GM12878 (cell line): ENCODE measurements around the gene OCRL. TPM values are rescaled to one million over a fixed set of nuclear protein-coding genes. Genes with fewer than 3 reads are reported as not detected.

Experiments used
- ATAC-seq: fragments of 200-7000 bp; cut with Tn5 transposase; 3 replicates; pipeline ENCODE4 v1.9.1; 2020; ENCODE audit warnings: mild to moderate bottlenecking, moderate library complexity
- BruUV-seq: library from RNA; stranded (reverse); fragments of 400-500 nt; replicated peaks from 2 replicates; lab custom pipeline; 2021; lab: Mats Ljungman, UMichigan
- CTCF ChIA-PET: fragments of 300-600 bp; sonication (Branson Sonifier 250); formaldehyde crosslinking; extraction: SDS; loops from one replicate; lab custom pipeline; 2021; ENCODE audit warnings: inconsistent platforms; lab: Yijun Ruan, JAX
- POLR2A ChIA-PET: fragments of 350-600 bp; formaldehyde crosslinking; extraction: SDS; loops from one replicate; lab custom pipeline; 2021; ENCODE audit warnings: inconsistent platforms; lab: Charles Lee
- RAD21 ChIA-PET: fragments of 300-600 bp; sonication (Branson Sonifier 250); formaldehyde crosslinking; loops from one replicate; lab custom pipeline; 2023; ENCODE audit warnings: antibody characterized with exemption; ENCODE audit not compliant: unreplicated experiment; lab: Charles Lee
- SMC1A ChIA-PET: fragments of 300-600 bp; sonication (Branson Sonifier 250); formaldehyde crosslinking; loops from one replicate; lab custom pipeline; 2023; ENCODE audit not compliant: unreplicated experiment, uncharacterized antibody; lab: Charles Lee
- DNase-seq: peaks from one replicate; pipeline ENCODE4 v3.0.0-alpha.2; 2011; ENCODE audit warnings: low read depth, low spot score
- FAIRE-seq: peaks from 3 replicates; lab custom pipeline; 2011; peaks lifted over from hg19 to GRCh38; lab: Jason Lieb, UNC
- H2AFZ ChIP-seq: 2 replicates; pipeline ENCODE4 v1.6.0; 2011; ENCODE audit warnings: low read depth, low read length, control low read depth; ENCODE audit not compliant: control insufficient read depth
- H3K27ac ChIP-seq: 2 replicates; pipeline ENCODE4 v1.5.1; 2011; ENCODE audit warnings: control low read depth; ENCODE audit not compliant: control insufficient read depth, insufficient read depth
- H3K27me3 ChIP-seq, 2 experiments: replicated peaks in 1 of 2; 2 replicates each; pipeline versions ENCODE4 v1.6.0 to v1.6.1; 2011; ENCODE audit warnings: low read length in 1 of 2; ENCODE audit not compliant: control insufficient read depth in 2 of 2, insufficient read depth in 2 of 2
- H3K36me3 ChIP-seq, 2 experiments: 2 replicates each; pipeline ENCODE4 v1.5.1; 2011; ENCODE audit warnings: low read length in 1 of 2; ENCODE audit not compliant: control insufficient read depth in 2 of 2, insufficient read depth in 2 of 2
- H3K4me1 ChIP-seq: 2 replicates; pipeline ENCODE4 v1.6.1; 2011; ENCODE audit warnings: mild to moderate bottlenecking, low read length, moderate library complexity, mixed read lengths; ENCODE audit not compliant: control insufficient read depth, insufficient read depth
- H3K4me2 ChIP-seq: 2 replicates; pipeline ENCODE4 v1.6.0; 2011; ENCODE audit warnings: control low read depth; ENCODE audit not compliant: control insufficient read depth, insufficient read depth
- H3K4me3 ChIP-seq: fragments of 200-600 bp; sonication (generic); 2 replicates; pipeline ENCODE4 v1.5.1; 2016
- H3K79me2 ChIP-seq: 2 replicates; pipeline ENCODE4 v1.6.0; 2011; ENCODE audit warnings: low read length; ENCODE audit not compliant: control insufficient read depth, insufficient read depth
- H3K9ac ChIP-seq: 2 replicates; pipeline ENCODE4 v1.8.0; 2011; ENCODE audit warnings: low read length, control low read depth, mixed read lengths; ENCODE audit not compliant: control insufficient read depth, insufficient read depth
- H3K9me3 ChIP-seq: replicated peaks from 3 replicates; pipeline ENCODE4 v1.5.1; 2011; ENCODE audit warnings: mild to moderate bottlenecking, low read length; ENCODE audit not compliant: control insufficient read depth, insufficient read depth
- H4K20me1 ChIP-seq: 2 replicates; pipeline ENCODE4 v1.6.0; 2011; ENCODE audit not compliant: control insufficient read depth, insufficient read depth
- BCL3 ChIP-seq: IDR thresholded peaks from 2 replicates; pipeline ENCODE4 v1.6.1; 2011; ENCODE audit warnings: borderline replicate concordance, low read depth, mild to moderate bottlenecking, moderate library complexity, low read length; ENCODE audit not compliant: insufficient read depth, poor library complexity, severe bottlenecking
- CHD4 ChIP-seq: fragments of 200-600 bp; sonication (generic); IDR thresholded peaks from 2 replicates; pipeline ENCODE4 v1.6.1; 2016; ENCODE audit warnings: mild to moderate bottlenecking
- E4F1 ChIP-seq: fragments of 450-650 bp; IDR thresholded peaks from 2 replicates; pipeline ENCODE4 v1.6.1; 2018; ENCODE audit warnings: borderline replicate concordance, mild to moderate bottlenecking; ENCODE audit not compliant: partially characterized antibody
- JUND ChIP-seq: IDR thresholded peaks from 2 replicates; pipeline ENCODE4 v1.6.1; 2012; ENCODE audit warnings: low read depth, mild to moderate bottlenecking, low read length, improper control_type of control experiment, moderate library complexity
- PRDM15 ChIP-seq: fragments of 450-650 bp; formaldehyde crosslinking; IDR thresholded peaks from 2 replicates; pipeline ENCODE4 v1.4.0; 2020; ENCODE audit warnings: mild to moderate bottlenecking, moderate library complexity
- TBL1XR1 ChIP-seq: IDR thresholded peaks from 2 replicates; pipeline ENCODE4 v1.6.1; 2012; ENCODE audit warnings: low read depth, low read length, improper control_type of control experiment
- WRNIP1 ChIP-seq: IDR thresholded peaks from 2 replicates; pipeline ENCODE4 v1.6.1; 2011; ENCODE audit warnings: low read depth, low read length, improper control_type of control experiment, borderline replicate concordance
- ZBED1 ChIP-seq: IDR thresholded peaks from 2 replicates; pipeline ENCODE4 v1.6.1; 2016; ENCODE audit warnings: borderline replicate concordance
- WGBS: methylation state at CpG from one replicate; pipeline ENCODE4 v1.1.6; 2016; ENCODE audit warnings: low lambda C conversion rate; ENCODE audit not compliant: insufficient replicate concordance, insufficient coverage; ENCODE audit errors: missing lambda C conversion rate; 5-methylcytosine and 5-hydroxymethylcytosine counted together
- in situ Hi-C: fragments of 300-500 bp; cut with MboI; formaldehyde crosslinking; loops from 9 replicates; pipeline ENCODE4 v1.14.3; 2018; ENCODE audit warnings: mixed read lengths
- intact Hi-C: fragments of 100-400 bp; cut with micrococcal nuclease; formaldehyde crosslinking; loops from one replicate; pipeline ENCODE4 v1.14.2; 2022; ENCODE audit not compliant: unreplicated experiment
- polyA plus RNA-seq, 11 experiments: library from polyadenylated mRNA; depleted of rRNA in 4 of 11; unstranded in 6 of 11; stranded (reverse) in 5 of 11; fragments of >200 nt; fragmentation: Nextera tagmentation in 4 of 11; fragmentation: Illumina TruSeq in 1 of 11; extraction: Ambion mirVana in 4 of 11; extraction: Trizol in 1 of 11; gene quantifications; 1 replicate in 1 of 11; 2 replicates in 10 of 11; pipeline versions ENCODE4 v1.2.1 to v1.2.3, GENCODE V29; 2011 to 2016; ENCODE audit warnings: inconsistent platforms in 2 of 11, missing spikeins in 2 of 11, low read depth in 1 of 11
- total RNA-seq, 4 experiments: library from RNA; depleted of rRNA in 3 of 4; stranded (reverse); fragments of >200 nt in 3 of 4; fragmentation: Illumina TruSeq in 1 of 4; extraction: Trizol in 1 of 4; gene quantifications; 2 replicates each; pipeline versions ENCODE4 v1.2.1 to v1.2.3, GENCODE V29; 2013 to 2021
- TF ChIP-seq, protein P1 (sequence below): IDR thresholded peaks from 2 replicates; pipeline ENCODE4 v1.6.1; 2011; ENCODE audit warnings: low read depth, low read length, improper control_type of control experiment, borderline replicate concordance
- TF ChIP-seq, protein P2 (sequence below): fragments of 450-650 bp; IDR thresholded peaks from 2 replicates; pipeline ENCODE4 v1.6.1; 2016; ENCODE audit warnings: mild to moderate bottlenecking, moderate library complexity, borderline replicate concordance

The OCRL gene
- total and polyA plus RNA-seq, 10 of the 15 experiments (the other 5 are each of a cell fraction or from before 2014, with no cell fraction given): 0.53 to 4.4 (median 2.3) TPM

- intact Hi-C loops (no loop called here), in situ Hi-C loops (no loop called here)
- Histone ChIP-seq H3K36me3 (no peaks in the 10 kb centered on the region), H3K9me3 (peaks cover 3% of the 10 kb centered on the region; the same call in 1 of the 3 replicates), H3K27ac (no peak overlapping the region), H4K20me1 (no peaks in the 10 kb centered on the region), H3K4me3 (no peak overlapping the region), H3K27me3 (no peaks in the 10 kb centered on the region; a peak in 2 of 4 replicates), H3K4me2 (no peak overlapping the region), H2AFZ (no peak overlapping the region), H3K9ac (no peak overlapping the region), H3K79me2 (no peaks in the 10 kb centered on the region), H3K4me1 (no peaks in the 10 kb centered on the region)
- CTCF ChIA-PET: interaction anchor here (1.0 to 7.9 kb wide), 6 partner anchors 22 to 185 kb away, joined by 3 to 74 read pairs (median 6); no protein-coding TSS in a partner anchor
- no peak for DNase-seq
- no TSS peak for BruUV-seq
- no peak for FAIRE-seq
- ATAC-seq: no peak
- WGBS: 63% methylated on average over 8 of the region's 8 CpGs
- RAD21 ChIA-PET: interaction anchor here (1.6 kb wide), 1 partner anchor 86 kb away, joined by 3 read pairs; no protein-coding TSS in a partner anchor
- POLR2A ChIA-PET: interaction anchor here (0.7 kb wide), 1 partner anchor 142 kb away, joined by 3 read pairs; no protein-coding TSS in a partner anchor
- SMC1A ChIA-PET: interaction anchor here (0.7 to 5.2 kb wide), 4 partner anchors 11 to 184 kb away, joined by 3 to 28 read pairs (median 8); no protein-coding TSS in a partner anchor
- TF ChIP-seq JUND (no peak), BCL3 (no peak), ZBED1 (no peak), CHD4 (no peak), TBL1XR1 (no peak), E4F1 (no peak), PRDM15 (CRISPR knock-in tag) (no peak), WRNIP1 (no peak)
- TF ChIP-seq, protein P1, sequence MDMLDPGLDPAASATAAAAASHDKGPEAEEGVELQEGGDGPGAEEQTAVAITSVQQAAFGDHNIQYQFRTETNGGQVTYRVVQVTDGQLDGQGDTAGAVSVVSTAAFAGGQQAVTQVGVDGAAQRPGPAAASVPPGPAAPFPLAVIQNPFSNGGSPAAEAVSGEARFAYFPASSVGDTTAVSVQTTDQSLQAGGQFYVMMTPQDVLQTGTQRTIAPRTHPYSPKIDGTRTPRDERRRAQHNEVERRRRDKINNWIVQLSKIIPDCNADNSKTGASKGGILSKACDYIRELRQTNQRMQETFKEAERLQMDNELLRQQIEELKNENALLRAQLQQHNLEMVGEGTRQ: no peak
- TF ChIP-seq, protein P2, sequence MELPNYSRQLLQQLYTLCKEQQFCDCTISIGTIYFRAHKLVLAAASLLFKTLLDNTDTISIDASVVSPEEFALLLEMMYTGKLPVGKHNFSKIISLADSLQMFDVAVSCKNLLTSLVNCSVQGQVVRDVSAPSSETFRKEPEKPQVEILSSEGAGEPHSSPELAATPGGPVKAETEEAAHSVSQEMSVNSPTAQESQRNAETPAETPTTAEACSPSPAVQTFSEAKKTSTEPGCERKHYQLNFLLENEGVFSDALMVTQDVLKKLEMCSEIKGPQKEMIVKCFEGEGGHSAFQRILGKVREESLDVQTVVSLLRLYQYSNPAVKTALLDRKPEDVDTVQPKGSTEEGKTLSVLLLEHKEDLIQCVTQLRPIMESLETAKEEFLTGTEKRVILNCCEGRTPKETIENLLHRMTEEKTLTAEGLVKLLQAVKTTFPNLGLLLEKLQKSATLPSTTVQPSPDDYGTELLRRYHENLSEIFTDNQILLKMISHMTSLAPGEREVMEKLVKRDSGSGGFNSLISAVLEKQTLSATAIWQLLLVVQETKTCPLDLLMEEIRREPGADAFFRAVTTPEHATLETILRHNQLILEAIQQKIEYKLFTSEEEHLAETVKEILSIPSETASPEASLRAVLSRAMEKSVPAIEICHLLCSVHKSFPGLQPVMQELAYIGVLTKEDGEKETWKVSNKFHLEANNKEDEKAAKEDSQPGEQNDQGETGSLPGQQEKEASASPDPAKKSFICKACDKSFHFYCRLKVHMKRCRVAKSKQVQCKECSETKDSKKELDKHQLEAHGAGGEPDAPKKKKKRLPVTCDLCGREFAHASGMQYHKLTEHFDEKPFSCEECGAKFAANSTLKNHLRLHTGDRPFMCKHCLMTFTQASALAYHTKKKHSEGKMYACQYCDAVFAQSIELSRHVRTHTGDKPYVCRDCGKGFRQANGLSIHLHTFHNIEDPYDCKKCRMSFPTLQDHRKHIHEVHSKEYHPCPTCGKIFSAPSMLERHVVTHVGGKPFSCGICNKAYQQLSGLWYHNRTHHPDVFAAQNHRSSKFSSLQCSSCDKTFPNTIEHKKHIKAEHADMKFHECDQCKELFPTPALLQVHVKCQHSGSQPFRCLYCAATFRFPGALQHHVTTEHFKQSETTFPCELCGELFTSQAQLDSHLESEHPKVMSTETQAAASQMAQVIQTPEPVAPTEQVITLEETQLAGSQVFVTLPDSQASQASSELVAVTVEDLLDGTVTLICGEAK: no peak
Measured at GRCh38 chrX:129638917-129639316, 98.9 kb downstream of the OCRL start.
